HCT116 (cell line): ENCODE measurements around the gene ATAD5. TPM values are rescaled to one million over a fixed set of nuclear protein-coding genes. Genes with fewer than 3 reads are reported as not detected.

Experiments used
- ATAC-seq: fragments of 200-7000 bp; cut with Tn5 transposase; 2 replicates; pipeline ENCODE4 v1.9.1; 2020; ENCODE audit warnings: mild to moderate bottlenecking, moderate library complexity
- BruUV-seq: library from RNA; stranded (reverse); fragments of 400-500 nt; replicated peaks from 2 replicates; lab custom pipeline; 2021; lab: Mats Ljungman, UMichigan
- CTCF ChIA-PET: fragments of 300-600 bp; sonication (Branson Sonifier 250); formaldehyde crosslinking; loops from one replicate; lab custom pipeline; 2021; ENCODE audit warnings: antibody characterized with exemption; lab: Charles Lee
- POLR2A ChIA-PET: fragments of 300-600, 350-600 bp; sonication (Branson Sonifier 250); formaldehyde crosslinking; loops from one replicate; lab custom pipeline; 2021; ENCODE audit warnings: antibody characterized with exemption; lab: Charles Lee
- RAD21 ChIA-PET, 2 experiments: fragments of 300-600 bp; sonication (Branson Sonifier 250); formaldehyde crosslinking; loops; one replicate each; lab custom pipeline; 2023; ENCODE audit warnings: low total read pairs in 2 of 2; ENCODE audit not compliant: uncharacterized antibody in 2 of 2, unreplicated experiment in 2 of 2, low non-redundant PET in 1 of 2; lab: Charles Lee
- DNase-seq: peaks from one replicate; pipeline ENCODE4 v3.0.0-alpha.2; 2010; ENCODE audit warnings: low read depth, low spot score
- H2AFZ ChIP-seq: fragments of 200-600 bp; shearing (Covaris generic), sonication (generic); 2 replicates; pipeline ENCODE4 v1.6.1; 2017; ENCODE audit warnings: low read depth, mixed run types, mixed read lengths, antibody characterized with exemption, low read length; ENCODE audit not compliant: poor library complexity, severe bottlenecking
- H3K27ac ChIP-seq: 2 replicates; pipeline ENCODE4 v1.5.1; 2012; ENCODE audit warnings: low read depth, low read length
- H3K27me3 ChIP-seq: fragments of 200-600 bp; sonication (generic); 2 replicates; pipeline ENCODE4 v1.6.1; 2016; ENCODE audit warnings: mixed run types, low read length, mixed read lengths; ENCODE audit not compliant: insufficient read depth
- H3K36me3 ChIP-seq, 2 experiments: fragments of 200-500 bp in 1 of 2; fragments of 200-600 bp in 1 of 2; sonication (Bioruptor generic) in 1 of 2; sonication (generic) in 1 of 2; 2 replicates each; pipeline versions ENCODE4 v1.5.1 to v1.6.1; 2014 to 2016; ENCODE audit warnings: low read length in 2 of 2, inconsistent platforms in 1 of 2, mixed read lengths in 1 of 2, mixed run types in 1 of 2; ENCODE audit not compliant: insufficient read depth in 2 of 2, control insufficient read depth in 1 of 2
- H3K4me1 ChIP-seq, 2 experiments: fragments of 200-600 bp in 1 of 2; sonication (generic) in 1 of 2; 2 replicates each; pipeline versions ENCODE4 v1.5.1 to v1.6.1; 2012 to 2017; ENCODE audit warnings: low read length in 2 of 2, inconsistent platforms in 1 of 2, mild to moderate bottlenecking in 1 of 2, mixed read lengths in 1 of 2, mixed run types in 1 of 2, moderate library complexity in 1 of 2; ENCODE audit not compliant: insufficient read depth in 2 of 2, control insufficient read depth in 1 of 2
- H3K4me2 ChIP-seq: fragments of 200-600 bp; sonication (generic); 2 replicates; pipeline ENCODE4 v1.6.1; 2017; ENCODE audit warnings: mixed run types, low read length, mixed read lengths
- H3K4me3 ChIP-seq, 2 experiments: fragments of 200-600 bp in 1 of 2; sonication (generic) in 1 of 2; replicated peaks in 1 of 2; 2 replicates each; pipeline ENCODE4 v1.5.1; 2011 to 2016; ENCODE audit warnings: low read length in 2 of 2, control low read depth in 1 of 2, low read depth in 1 of 2, mild to moderate bottlenecking in 1 of 2, mixed read lengths in 1 of 2, mixed run types in 1 of 2
- H3K79me2 ChIP-seq: fragments of 200-600 bp; sonication (generic); 2 replicates; pipeline ENCODE4 v1.6.1; 2017; ENCODE audit warnings: mild to moderate bottlenecking, mixed run types, low read length, moderate library complexity, mixed read lengths; ENCODE audit not compliant: insufficient read depth
- H3K9ac ChIP-seq: fragments of 200-600 bp; sonication (generic); 2 replicates; pipeline ENCODE4 v1.6.1; 2016; ENCODE audit warnings: low read length, mixed read lengths
- H3K9me2 ChIP-seq: fragments of 200-600 bp; sonication (generic), shearing (Covaris generic); 2 replicates; pipeline ENCODE4 v1.6.1; 2017; ENCODE audit warnings: mixed run types, mild to moderate bottlenecking, moderate library complexity; ENCODE audit not compliant: insufficient read depth
- H3K9me3 ChIP-seq, 2 experiments: fragments of 200-500 bp in 1 of 2; fragments of 200-600 bp in 1 of 2; sonication (Bioruptor generic) in 1 of 2; sonication (generic) in 1 of 2; 2 replicates each; pipeline ENCODE4 v1.6.1; 2014 to 2017; ENCODE audit warnings: low read length in 2 of 2, mixed read lengths in 2 of 2, inconsistent platforms in 1 of 2, low read depth in 1 of 2, mild to moderate bottlenecking in 1 of 2, mixed run types in 1 of 2, moderate library complexity in 1 of 2; ENCODE audit not compliant: control insufficient read depth in 1 of 2, insufficient read depth in 1 of 2
- H4K20me1 ChIP-seq: fragments of 200-600 bp; sonication (generic), shearing (Covaris generic); 2 replicates; pipeline ENCODE4 v1.6.1; 2017; ENCODE audit warnings: mixed run types, mild to moderate bottlenecking, moderate library complexity; ENCODE audit not compliant: insufficient read depth
- EGR1 ChIP-seq: IDR thresholded peaks from 2 replicates; pipeline ENCODE4 v1.6.1; 2012; ENCODE audit warnings: low read depth
- ELF1 ChIP-seq: IDR thresholded peaks from 2 replicates; pipeline ENCODE4 v1.6.1; 2012; ENCODE audit warnings: low read depth, borderline replicate concordance
- EZH2phosphoT487 ChIP-seq: fragments of 200-600 bp; IDR thresholded peaks from 2 replicates; pipeline ENCODE4 v1.6.1; 2018; ENCODE audit warnings: antibody characterized with exemption, borderline replicate concordance
- FOSL1 ChIP-seq: IDR thresholded peaks from 2 replicates; pipeline ENCODE4 v1.6.1; 2012; ENCODE audit warnings: low read depth
- RAD21 ChIP-seq: IDR thresholded peaks from 2 replicates; pipeline ENCODE4 v1.6.1; 2012; ENCODE audit warnings: low read depth, mild to moderate bottlenecking
- REST ChIP-seq: IDR thresholded peaks from 2 replicates; pipeline ENCODE4 v1.6.1; 2012; ENCODE audit warnings: low read depth
- SP1 ChIP-seq: IDR thresholded peaks from 2 replicates; pipeline ENCODE4 v1.6.1; 2012; ENCODE audit warnings: low read depth
- SRF ChIP-seq: IDR thresholded peaks from 2 replicates; pipeline ENCODE4 v1.6.1; 2012; ENCODE audit warnings: low read depth
- TCF7L2 ChIP-seq: IDR thresholded peaks from 2 replicates; pipeline ENCODE4 v1.7.0; 2011; ENCODE audit warnings: borderline replicate concordance, inconsistent platforms; ENCODE audit not compliant: insufficient read depth, insufficient read length; ENCODE audit errors: extremely low read depth
- YY1 ChIP-seq: IDR thresholded peaks from 2 replicates; pipeline ENCODE4 v1.6.1; 2011; ENCODE audit warnings: low read length, low read depth, moderate library complexity, mild to moderate bottlenecking; ENCODE audit not compliant: insufficient replicate concordance; ENCODE audit errors: extremely low read depth
- ZBTB33 ChIP-seq: IDR thresholded peaks from 2 replicates; pipeline ENCODE4 v1.6.1; 2011; ENCODE audit warnings: mild to moderate bottlenecking, low read length, moderate library complexity; ENCODE audit not compliant: insufficient replicate concordance; ENCODE audit errors: extremely low read depth
- ZNF274 ChIP-seq: fragments of 200-500 bp; sonication (Bioruptor generic); IDR thresholded peaks from 2 replicates; pipeline ENCODE4 v1.6.1; 2014; ENCODE audit warnings: mild to moderate bottlenecking, low read depth, low read length, inconsistent platforms
- intact Hi-C: fragments of 100-400 bp; cut with micrococcal nuclease; formaldehyde crosslinking; loops from 2 replicates; pipeline ENCODE4 v1.10.0; 2022
- total RNA-seq: library from RNA; stranded (reverse); gene quantifications from one replicate; pipeline ENCODE4 v1.2.1, GENCODE V29; 2021; ENCODE audit not compliant: unreplicated experiment

The ATAD5 gene
- total RNA-seq, 1 experiment from 2014 or later: 9.5 TPM

- no peak for TF ChIP-seq ELF1
- no peak for TF ChIP-seq RAD21
- TF ChIP-seq EZH2phosphoT487: no peak
- TF ChIP-seq TCF7L2: no peak
- no peak for TF ChIP-seq EGR1
- TF ChIP-seq SP1: no peak
- no peak for TF ChIP-seq YY1
- TF ChIP-seq REST: no peak
- no peak for TF ChIP-seq SRF
- TF ChIP-seq ZNF274: no peak
- no peak for TF ChIP-seq ZBTB33
- no peak for TF ChIP-seq FOSL1
- CTCF ChIA-PET: no interaction called here
Measured at GRCh38 chr17:30854146-30854545, 22.4 kb downstream of the ATAD5 start.

More at GRCh38 chr17:30854146-30854545, 22.4 kb downstream of the ATAD5 start:
- H3K4me1 ChIP-seq: no peaks in the 10 kb centered on the region
- no peaks in the 10 kb centered on the region for H3K9me2 ChIP-seq
- intact Hi-C loops: no loop called here
- no peak overlapping the region for H3K27ac ChIP-seq
- no peak overlapping the region for H2AFZ ChIP-seq
- H3K27me3 ChIP-seq: no peaks in the 10 kb centered on the region
- H3K9me3 ChIP-seq: no peaks in the 10 kb centered on the region
- no peak overlapping the region for H3K9ac ChIP-seq
- ChIA-PET RAD21 (no interaction called here), POLR2A (no interaction called here)
- ATAC-seq (no peak), DNase-seq (no peak)
- 0 out of 2 replicates have a peak, but pooled peaks cover 4% of the 10 kb centered on the region for H3K79me2 ChIP-seq
- H3K4me2 ChIP-seq: no peak overlapping the region
- peaks cover 15 to 17% of the 10 kb centered on the region in 2 experiments for H3K36me3 ChIP-seq
- H4K20me1 ChIP-seq: no peaks in the 10 kb centered on the region
- H3K4me3 ChIP-seq: no peak overlapping the region
- no TSS peak for BruUV-seq
